ENCODE results near the gene ZNF398. TPM values are rescaled to one million over a fixed set of nuclear protein-coding genes. Genes with fewer than 3 reads are reported as not detected.

ZNF398 gene
- total RNA-seq, 1 experiment from 2014 or later = 14.6 TPM

- H3K27me3 Mint-ChIP-seq (ENCODE audit: unreplicated experiment) = no peaks in the 10 kb centered on the region
- H3K4me1 Mint-ChIP-seq (ENCODE audit: low read depth, unreplicated experiment) = no peaks in the 10 kb centered on the region
- H3K36me3 Mint-ChIP-seq (ENCODE audit: insufficient read depth, unreplicated experiment) = peaks cover 49% of the 10 kb centered on the region
- BruUV-seq (replicated peaks) = no TSS peak
- intact Hi-C loops (cut with micrococcal nuclease; ENCODE audit: unreplicated experiment) = no loop called here
- H3K27ac Mint-ChIP-seq (ENCODE audit: unreplicated experiment) = no peak overlapping the region
- no peaks in the 10 kb centered on the region for H3K9me3 Mint-ChIP-seq (ENCODE audit: low read depth, unreplicated experiment)
- TF ChIP-seq CTCF (IDR thresholded peaks at IDR 0.05; ENCODE audit: unreplicated experiment) = no peak
- CTCF ChIA-PET = no interaction called here
- no peak overlapping the region for H3K4me3 Mint-ChIP-seq (ENCODE audit: low read depth, unreplicated experiment)
- DNase-seq = no peak
These were observed 69.1 kb downstream of the ZNF398 start for GRCh38 chr7:149216402-149216801.

DNA sequence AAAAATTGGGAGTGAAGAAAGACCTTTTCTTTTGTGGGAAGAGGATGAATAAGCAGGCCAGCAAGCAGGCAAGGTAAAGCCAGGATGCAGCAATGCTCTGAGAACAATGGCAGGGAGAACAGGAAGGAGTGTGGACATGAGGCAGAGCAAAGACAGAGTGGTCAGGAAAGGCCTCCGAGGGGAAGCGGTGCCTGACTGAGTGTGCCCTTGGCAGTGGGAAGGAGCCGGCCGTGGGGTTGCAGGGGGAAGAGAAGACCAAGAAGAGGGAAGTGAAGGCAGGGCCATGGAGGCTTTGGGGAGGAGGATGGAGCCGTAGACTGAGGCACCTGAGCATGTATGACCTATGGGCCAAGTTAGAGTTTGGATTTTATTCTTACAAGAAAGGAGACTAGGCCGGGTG is 70.3 kb downstream of the ZNF398 start:
- no peaks in the 10 kb centered on the region for H3K27me3 Mint-ChIP-seq (ENCODE audit: unreplicated experiment)
- H3K27ac Mint-ChIP-seq (ENCODE audit: unreplicated experiment) = peak overlapping the region; percentile 7
- H3K4me3 Mint-ChIP-seq (ENCODE audit: low read depth, unreplicated experiment) = no peak overlapping the region
- TF ChIP-seq CTCF (IDR thresholded peaks at IDR 0.05; ENCODE audit: unreplicated experiment) = no peak
- no peaks in the 10 kb centered on the region for H3K4me1 Mint-ChIP-seq (ENCODE audit: low read depth, unreplicated experiment)
- no peaks in the 10 kb centered on the region for H3K9me3 Mint-ChIP-seq (ENCODE audit: low read depth, unreplicated experiment)
- no peak for DNase-seq
- CTCF ChIA-PET = no interaction called here
- intact Hi-C loops (cut with micrococcal nuclease; ENCODE audit: unreplicated experiment) = no loop called here
- no TSS peak for BruUV-seq (replicated peaks)
- peaks cover 46% of the 10 kb centered on the region for H3K36me3 Mint-ChIP-seq (ENCODE audit: insufficient read depth, unreplicated experiment)

GRCh38 chr7:149218469-149219420 is 71.5 kb downstream of the ZNF398 start:
- intact Hi-C loops (cut with micrococcal nuclease; ENCODE audit: unreplicated experiment) = no loop called here
- TF ChIP-seq CTCF (IDR thresholded peaks at IDR 0.05; ENCODE audit: unreplicated experiment) = no peak
- no peak overlapping the region for H3K27ac Mint-ChIP-seq (ENCODE audit: unreplicated experiment)
- BruUV-seq (replicated peaks) = no TSS peak
- CTCF ChIA-PET = interaction anchor here (0.7 kb wide), 1 partner anchor 277 kb away, joined by 3 read pairs; no protein-coding TSS in a partner anchor
- no peaks in the 10 kb centered on the region for H3K27me3 Mint-ChIP-seq (ENCODE audit: unreplicated experiment)
- no peaks in the 10 kb centered on the region for H3K9me3 Mint-ChIP-seq (ENCODE audit: low read depth, unreplicated experiment)
- H3K4me1 Mint-ChIP-seq (ENCODE audit: low read depth, unreplicated experiment) = no peaks in the 10 kb centered on the region
- H3K4me3 Mint-ChIP-seq (ENCODE audit: low read depth, unreplicated experiment) = no peak overlapping the region
- no peak for DNase-seq
- H3K36me3 Mint-ChIP-seq (ENCODE audit: insufficient read depth, unreplicated experiment) = peaks cover 47% of the 10 kb centered on the region

- no peak for DNase-seq
- Mint-ChIP-seq H3K9me3 (ENCODE audit: low read depth, unreplicated experiment) (no peaks in the 10 kb centered on the region), H3K4me3 (ENCODE audit: low read depth, unreplicated experiment) (no peak overlapping the region), H3K4me1 (ENCODE audit: low read depth, unreplicated experiment) (no peaks in the 10 kb centered on the region), H3K27ac (ENCODE audit: unreplicated experiment) (no peak overlapping the region), H3K27me3 (ENCODE audit: unreplicated experiment) (no peaks in the 10 kb centered on the region), H3K36me3 (ENCODE audit: insufficient read depth, unreplicated experiment) (peaks cover 34% of the 10 kb centered on the region)
- no TSS peak for BruUV-seq (replicated peaks)
- intact Hi-C loops (cut with micrococcal nuclease; ENCODE audit: unreplicated experiment) = no loop called here
- no peak for TF ChIP-seq CTCF (IDR thresholded peaks at IDR 0.05; ENCODE audit: unreplicated experiment)
- CTCF ChIA-PET = no interaction called here
These were observed 73.3 kb downstream of the ZNF398 start for GRCh38 chr7:149220534-149220933.
